Omental fat pad (tissue), 4 donors: Measurements from ENCODE around the gene SLC25A21. TPM values are rescaled to one million over a fixed set of nuclear protein-coding genes. Genes with fewer than 3 reads are reported as not detected.

Experiments
- ATAC-seq: fragments of 150-250 bp; one replicate; pipeline ENCODE4 v1.9.1; 2016; ENCODE audit warnings: mild to moderate bottlenecking, moderate library complexity; ENCODE audit not compliant: low FRiP score
- DNase-seq: peaks from one replicate; pipeline ENCODE4 v3.0.0-alpha.2; 2019; ENCODE audit warnings: low spot score
- total RNA-seq, 4 donors: library from RNA; depleted of rRNA; stranded (reverse); fragments of >200 nt; gene quantifications; one replicate each; pipeline ENCODE4 v1.1.0, GENCODE V29; 2016
- TF ChIP-seq, protein P1 (sequence below), 3 donors: fragments of 450-650 bp; IDR thresholded peaks; one replicate each; pipeline ENCODE4 v1.5.1; 2016 to 2017; ENCODE audit warnings: antibody characterized with exemption in 3 of 3, mild to moderate bottlenecking in 3 of 3, moderate library complexity in 2 of 3

Gene SLC25A21
- total RNA-seq, 4 donors from 2014 or later: 0.38 to 1.4 TPM; not detected in 2

DNA sequence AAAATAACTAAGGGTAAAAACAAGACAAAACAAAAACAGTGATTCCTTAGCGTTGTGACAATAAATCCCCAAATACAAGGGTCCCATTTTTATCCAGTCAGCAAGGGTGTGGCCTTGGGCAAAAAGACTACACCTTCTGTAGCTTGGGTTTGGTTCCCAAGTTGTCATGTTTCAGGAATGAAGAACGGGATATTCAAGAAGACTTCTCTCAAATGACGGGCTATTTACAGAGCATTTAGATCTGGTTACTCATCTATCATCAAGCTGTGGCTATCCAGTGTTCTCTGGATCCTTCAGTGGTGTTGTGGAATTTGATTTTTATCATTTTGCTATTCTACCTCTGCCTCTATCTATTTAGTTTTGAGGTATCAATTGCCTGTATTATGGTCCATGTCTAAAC is 219.7 kb downstream of the SLC25A21 start:
- TF ChIP-seq, protein P1, sequence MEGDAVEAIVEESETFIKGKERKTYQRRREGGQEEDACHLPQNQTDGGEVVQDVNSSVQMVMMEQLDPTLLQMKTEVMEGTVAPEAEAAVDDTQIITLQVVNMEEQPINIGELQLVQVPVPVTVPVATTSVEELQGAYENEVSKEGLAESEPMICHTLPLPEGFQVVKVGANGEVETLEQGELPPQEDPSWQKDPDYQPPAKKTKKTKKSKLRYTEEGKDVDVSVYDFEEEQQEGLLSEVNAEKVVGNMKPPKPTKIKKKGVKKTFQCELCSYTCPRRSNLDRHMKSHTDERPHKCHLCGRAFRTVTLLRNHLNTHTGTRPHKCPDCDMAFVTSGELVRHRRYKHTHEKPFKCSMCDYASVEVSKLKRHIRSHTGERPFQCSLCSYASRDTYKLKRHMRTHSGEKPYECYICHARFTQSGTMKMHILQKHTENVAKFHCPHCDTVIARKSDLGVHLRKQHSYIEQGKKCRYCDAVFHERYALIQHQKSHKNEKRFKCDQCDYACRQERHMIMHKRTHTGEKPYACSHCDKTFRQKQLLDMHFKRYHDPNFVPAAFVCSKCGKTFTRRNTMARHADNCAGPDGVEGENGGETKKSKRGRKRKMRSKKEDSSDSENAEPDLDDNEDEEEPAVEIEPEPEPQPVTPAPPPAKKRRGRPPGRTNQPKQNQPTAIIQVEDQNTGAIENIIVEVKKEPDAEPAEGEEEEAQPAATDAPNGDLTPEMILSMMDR (IDR thresholded peaks at IDR 0.05): no peak
- ATAC-seq: no peak

DNA sequence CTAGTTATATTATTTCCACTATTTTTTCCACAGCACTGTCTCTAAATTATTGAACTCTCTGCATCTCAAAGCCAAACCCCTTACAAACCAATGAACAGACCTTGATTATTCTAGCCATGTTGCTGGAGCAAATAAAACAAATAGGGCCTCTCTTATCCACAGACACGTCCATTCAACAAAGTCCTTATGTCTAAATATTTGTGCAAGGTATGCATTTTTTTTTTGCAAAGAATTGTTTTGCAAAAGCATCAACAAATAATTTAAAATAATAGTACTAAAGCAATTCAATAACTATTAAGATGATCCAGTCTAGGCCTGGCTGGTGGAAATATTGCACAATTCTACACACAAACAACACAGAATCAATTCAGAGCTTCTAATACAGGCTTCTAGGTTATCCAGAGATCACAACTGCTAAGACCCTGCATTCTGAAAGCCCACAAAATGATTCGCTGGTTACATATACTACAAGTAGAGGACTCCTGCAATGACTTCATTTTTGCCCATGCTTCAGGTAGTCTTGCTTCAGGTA is 221.0 kb downstream of the SLC25A21 start:
- DNase-seq (no peak), ATAC-seq (no peak)
- TF ChIP-seq, protein P1 (IDR thresholded peaks at IDR 0.05): no peak

More for the DNA sequence above, 219.7 kb downstream of the SLC25A21 start:
- DNase-seq: no peak

DNA sequence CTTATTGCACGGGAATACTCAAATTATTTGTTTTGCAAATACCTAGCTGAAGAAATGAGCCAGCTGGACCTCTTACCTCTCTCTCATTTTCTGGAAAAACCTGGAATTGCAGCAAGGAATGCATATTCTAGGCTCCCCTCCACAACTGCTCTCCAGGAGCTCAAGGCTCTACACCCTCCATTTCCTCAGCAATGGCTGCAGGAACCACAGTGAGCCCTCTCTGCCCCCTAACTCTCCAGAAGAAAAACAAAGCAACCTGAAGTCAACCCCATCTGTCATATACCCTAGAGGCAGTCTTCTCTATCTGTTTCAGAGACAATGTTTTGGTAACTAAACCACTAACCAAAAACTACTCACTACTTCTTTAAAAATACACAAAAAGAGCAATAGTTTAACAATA is 221.6 kb downstream of the SLC25A21 start:
- ATAC-seq (no peak), DNase-seq (no peak)
- TF ChIP-seq, protein P1 (IDR thresholded peaks at IDR 0.05): no peak

GRCh38 chr14:36949371-36949770 is 223.0 kb downstream of the SLC25A21 start:
- ATAC-seq (no peak), DNase-seq (no peak)
- TF ChIP-seq, protein P1 (IDR thresholded peaks at IDR 0.05): no peak

DNA sequence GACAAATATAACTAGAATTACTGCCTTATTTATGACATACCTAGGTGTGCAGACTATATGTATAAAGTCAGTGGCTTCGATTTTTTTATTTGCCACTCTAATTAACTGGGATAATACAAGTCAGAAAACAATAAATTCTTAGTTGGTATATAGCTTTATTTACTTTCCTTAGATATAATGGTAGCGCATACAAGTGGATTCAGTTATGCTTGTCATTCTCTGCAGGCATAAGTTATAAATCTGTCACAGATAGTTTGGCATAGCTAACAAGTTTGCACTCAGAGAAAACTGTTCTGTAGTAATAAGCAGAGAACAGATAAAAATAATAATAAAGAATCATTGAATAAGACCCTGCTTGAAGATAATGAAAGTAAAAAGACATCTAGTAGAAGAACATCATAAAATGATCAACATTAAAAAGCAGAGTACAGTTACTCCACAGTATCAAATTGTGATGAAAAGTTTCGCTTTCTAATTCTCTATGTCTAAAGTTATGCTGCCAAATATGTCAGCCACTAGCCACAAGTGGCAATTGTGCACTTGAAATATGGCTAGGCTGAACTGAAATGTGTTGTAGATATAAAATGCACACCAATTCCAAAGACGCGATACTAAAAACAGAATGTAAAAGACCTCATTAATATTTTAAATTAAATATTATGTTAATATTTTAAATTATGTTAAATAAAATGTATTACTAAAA is 224.1 kb downstream of the SLC25A21 start:
- TF ChIP-seq, protein P1 (IDR thresholded peaks at IDR 0.05): no peak
- no peak for ATAC-seq
- DNase-seq: no peak

DNA sequence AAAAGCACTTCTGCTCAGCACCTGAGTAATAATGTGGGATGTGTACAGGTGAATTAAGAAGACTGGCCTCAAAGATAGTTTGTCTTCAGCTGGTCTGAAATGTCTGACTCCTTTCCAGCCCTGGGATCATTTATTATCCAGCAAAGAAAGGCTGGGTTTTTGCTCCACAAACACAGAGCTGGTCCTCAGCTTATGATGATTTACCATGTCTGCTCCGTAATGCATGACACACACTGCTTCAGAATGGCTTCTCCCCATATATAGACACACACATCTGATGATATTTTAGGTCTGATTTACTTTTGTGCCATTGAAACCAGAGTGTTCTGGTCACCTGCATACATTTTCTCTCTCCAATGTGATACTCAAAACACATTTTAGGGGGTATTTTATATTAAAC is 225.0 kb downstream of the SLC25A21 start:
- TF ChIP-seq, protein P1 (IDR thresholded peaks at IDR 0.05): no peak
- no peak for DNase-seq
- no peak for ATAC-seq

GRCh38 chr14:36946872-36947271 is 225.5 kb downstream of the SLC25A21 start:
- DNase-seq (no peak), ATAC-seq (no peak)
- TF ChIP-seq, protein P1 (IDR thresholded peaks at IDR 0.05): no peak
